DOHH2 (cell line): Measurements from ENCODE around the gene EGLN2.
A peak's percentile ranks its signal among the peaks of the same experiment; 100 is the strongest.

Experiments used
- H3F3A ChIP-seq: fragments of 200-600 bp; sonication (generic), shearing (Covaris generic); 2 replicates; pipeline ENCODE4 v1.6.0; 2016; ENCODE audit warnings: antibody characterized with exemption, mild to moderate bottlenecking; ENCODE audit not compliant: control insufficient read depth, insufficient read depth
- H3K27ac ChIP-seq: fragments of 200-600 bp; sonication (generic); 2 replicates; pipeline ENCODE4 v1.5.1; 2014; ENCODE audit warnings: low read depth, mild to moderate bottlenecking, low read length, moderate library complexity
- H3K27me3 ChIP-seq: fragments of 200-600 bp; sonication (generic); 2 replicates; pipeline ENCODE4 v1.6.1; 2014; ENCODE audit warnings: mild to moderate bottlenecking, low read length, mixed read lengths; ENCODE audit not compliant: control insufficient read depth
- H3K36me3 ChIP-seq: fragments of 200-600 bp; sonication (generic); 2 replicates; pipeline ENCODE4 v1.6.1; 2014; ENCODE audit warnings: mild to moderate bottlenecking, low read length, moderate library complexity, mixed read lengths; ENCODE audit not compliant: control insufficient read depth
- H3K4me1 ChIP-seq: fragments of 200-600 bp; sonication (generic); 2 replicates; pipeline ENCODE4 v1.6.1; 2014; ENCODE audit warnings: mild to moderate bottlenecking, low read length, mixed read lengths; ENCODE audit not compliant: control insufficient read depth
- H3K4me2 ChIP-seq: fragments of 200-600 bp; sonication (generic); 2 replicates; pipeline ENCODE4 v1.6.0; 2014; ENCODE audit warnings: mild to moderate bottlenecking, low read length, moderate library complexity
- H3K4me3 ChIP-seq: fragments of 200-600 bp; sonication (generic); 2 replicates; pipeline ENCODE4 v1.5.1; 2014; ENCODE audit warnings: mild to moderate bottlenecking, low read length, mixed read lengths
- H3K79me2 ChIP-seq: fragments of 200-600 bp; sonication (generic); 2 replicates; pipeline ENCODE4 v1.6.1; 2014; ENCODE audit warnings: mild to moderate bottlenecking, low read length, mixed read lengths; ENCODE audit not compliant: control insufficient read depth
- H3K9me2 ChIP-seq: fragments of 200-600 bp; sonication (generic); replicated peaks from 2 replicates; pipeline ENCODE4 v1.6.1; 2014; ENCODE audit warnings: mild to moderate bottlenecking, low read length, mixed read lengths; ENCODE audit not compliant: control insufficient read depth
- H3K9me3 ChIP-seq: fragments of 200-600 bp; sonication (generic); 2 replicates; pipeline ENCODE4 v1.6.1; 2014; ENCODE audit warnings: antibody characterized with exemption, low read length, mixed read lengths; ENCODE audit not compliant: control insufficient read depth, insufficient read depth
- H4K20me1 ChIP-seq: fragments of 200-600 bp; sonication (generic); 2 replicates; pipeline ENCODE4 v1.6.0; 2014; ENCODE audit warnings: low read depth, mild to moderate bottlenecking, antibody characterized with exemption, low read length, moderate library complexity; ENCODE audit not compliant: control insufficient read depth, insufficient read depth
- CTCF ChIP-seq: fragments of 200-600 bp; sonication (generic); IDR thresholded peaks from one replicate; pipeline ENCODE4 v1.5.1; 2014; ENCODE audit warnings: antibody characterized with exemption, mild to moderate bottlenecking, low read depth, low read length; ENCODE audit not compliant: poor library complexity, severe bottlenecking
- EZH2phosphoT487 ChIP-seq: fragments of 200-600 bp; sonication (generic); IDR thresholded peaks from 2 replicates; pipeline ENCODE4 v1.6.1; 2017; ENCODE audit warnings: borderline replicate concordance, mild to moderate bottlenecking, antibody characterized with exemption, low read length, moderate library complexity, mixed read lengths

EGLN2 gene

GRCh38 chr19:40805258-40805868 lies 6.4 kb downstream of the EGLN2 start:
- peaks cover 51% of the 10 kb centered on the region for H4K20me1 ChIP-seq
- H3K27ac ChIP-seq: peak overlapping the region; percentile 75; the same call in 1 of the 2 replicates

DNA sequence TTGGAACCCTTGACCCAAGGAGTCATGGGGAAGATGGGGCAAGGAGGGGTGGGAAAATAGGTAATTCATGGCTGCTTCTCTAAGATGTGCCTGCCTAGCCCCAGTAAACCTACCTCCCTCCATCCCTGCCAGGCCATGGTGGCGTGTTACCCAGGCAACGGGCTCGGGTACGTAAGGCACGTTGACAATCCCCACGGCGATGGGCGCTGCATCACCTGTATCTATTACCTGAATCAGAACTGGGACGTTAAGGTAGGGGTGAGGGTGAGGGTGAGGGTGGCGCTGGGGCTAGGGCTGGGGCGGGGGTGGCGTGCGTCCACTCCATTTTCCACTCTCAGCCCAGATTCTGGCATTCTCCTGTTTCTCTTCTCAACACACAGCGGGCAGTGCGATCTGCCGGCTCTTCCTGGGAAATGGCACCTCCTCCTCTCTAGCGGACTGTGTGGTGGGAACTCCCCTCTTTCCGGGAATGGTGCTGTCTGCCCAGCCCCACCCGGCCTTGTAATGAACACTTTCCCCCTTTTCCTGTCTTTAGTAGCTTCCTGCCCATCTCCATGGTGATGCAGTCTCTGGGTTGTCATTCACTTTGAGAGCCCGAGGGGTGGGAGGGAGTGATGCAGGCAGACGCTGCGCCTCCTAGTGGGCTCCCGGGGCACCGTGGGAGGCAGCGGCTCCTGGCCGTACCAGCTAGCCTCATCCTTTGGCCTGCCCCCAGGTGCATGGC lies 7.6 kb downstream of the EGLN2 start:
- Histone ChIP-seq H3K4me2 (peak overlapping the region; percentile 84), H3F3A (peaks cover 9% of the 10 kb centered on the region), H3K36me3 (peaks cover 79% of the 10 kb centered on the region), H3K4me1 (peaks cover 65% of the 10 kb centered on the region), H4K20me1 (peaks cover 44% of the 10 kb centered on the region), H3K4me3 (peak overlapping the region; percentile 51), H3K9me3 (no peaks in the 10 kb centered on the region), H3K9me2 (no peaks in the 10 kb centered on the region), H3K79me2 (peaks cover 66% of the 10 kb centered on the region), H3K27me3 (peaks cover 5% of the 10 kb centered on the region), H3K27ac (0 out of 2 replicates have a peak overlapping the region, but pooled peaks have one; percentile 22)
- TF ChIP-seq CTCF (peak; percentile 99), EZH2phosphoT487 (no peak)

More at GRCh38 chr19:40805258-40805868, 6.4 kb downstream of the EGLN2 start:
- peaks cover 73% of the 10 kb centered on the region for H3K4me1 ChIP-seq
- H3K27me3 ChIP-seq: no peaks in the 10 kb centered on the region
- H3K36me3 ChIP-seq: peaks cover 90% of the 10 kb centered on the region
- H3K4me3 ChIP-seq: no peak overlapping the region
- H3K4me2 ChIP-seq: peak overlapping the region; percentile 84
- H3K79me2 ChIP-seq: peaks cover 77% of the 10 kb centered on the region
- TF ChIP-seq EZH2phosphoT487 (no peak), CTCF (no peak)
- H3F3A ChIP-seq: peaks cover 9% of the 10 kb centered on the region
- no peaks in the 10 kb centered on the region for H3K9me2 ChIP-seq
- no peaks in the 10 kb centered on the region for H3K9me3 ChIP-seq

DNA sequence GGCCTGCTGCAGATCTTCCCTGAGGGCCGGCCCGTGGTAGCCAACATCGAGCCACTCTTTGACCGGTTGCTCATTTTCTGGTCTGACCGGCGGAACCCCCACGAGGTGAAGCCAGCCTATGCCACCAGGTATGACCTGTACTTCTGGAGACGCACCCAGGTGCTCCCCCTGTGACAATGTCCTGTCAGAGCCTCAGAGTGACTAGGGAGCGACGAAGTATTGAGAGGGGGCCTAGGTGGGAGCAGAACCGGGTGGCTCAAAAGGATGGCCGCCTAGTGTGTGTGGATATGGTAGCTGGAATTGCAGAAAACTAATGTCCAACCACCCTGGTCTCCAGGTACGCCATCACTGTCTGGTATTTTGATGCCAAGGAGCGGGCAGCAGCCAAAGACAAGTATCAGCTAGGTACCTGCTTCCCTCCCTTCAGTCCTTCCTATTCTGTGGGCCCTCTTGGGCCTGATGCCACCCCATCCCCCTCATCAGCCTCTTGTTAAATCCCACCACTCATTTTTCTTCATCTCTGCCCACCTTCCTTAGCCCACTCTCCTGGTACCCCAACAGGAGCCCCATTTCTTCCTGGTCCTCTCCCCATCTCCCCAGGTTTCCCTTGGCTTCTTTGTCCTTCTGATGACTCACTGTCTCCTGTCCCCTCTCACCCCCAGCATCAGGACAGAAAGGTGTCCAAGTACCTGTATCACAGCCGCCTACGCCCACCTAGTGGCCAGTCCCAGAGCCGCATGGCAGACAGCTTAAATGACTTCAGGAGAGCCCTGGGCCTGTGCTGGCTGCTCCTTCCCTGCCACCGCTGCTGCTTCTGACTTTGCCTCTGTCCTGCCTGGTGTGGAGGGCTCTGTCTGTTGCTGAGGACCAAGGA lies 8.4 kb downstream of the EGLN2 start:
- no peaks in the 10 kb centered on the region for H3K9me3 ChIP-seq
- peaks cover 64% of the 10 kb centered on the region for H3K4me1 ChIP-seq
- peaks cover 12% of the 10 kb centered on the region for H3K27me3 ChIP-seq
- H3K36me3 ChIP-seq: peaks cover 72% of the 10 kb centered on the region
- peaks cover 58% of the 10 kb centered on the region for H3K79me2 ChIP-seq
- H3F3A ChIP-seq: peaks cover 9% of the 10 kb centered on the region
- H3K9me2 ChIP-seq: no peaks in the 10 kb centered on the region
- H3K4me2 ChIP-seq: peak overlapping the region; percentile 84
- H3K4me3 ChIP-seq: peak overlapping the region; percentile 51; the same call in 1 of the 2 replicates
- no peak overlapping the region for H3K27ac ChIP-seq
- H4K20me1 ChIP-seq: peaks cover 40% of the 10 kb centered on the region; the same call in 1 of the 2 replicates
- TF ChIP-seq EZH2phosphoT487 (no peak), CTCF (peak; percentile 60)
